ES-I3 (cell line): Measurements from ENCODE around the gene EDEM3.

Source experiments
- H3K36me3 ChIP-seq: 2 replicates; pipeline ENCODE4 v1.6.1; 2013; ENCODE audit warnings: mild to moderate bottlenecking, low read length, control low read depth, moderate library complexity; ENCODE audit not compliant: insufficient read depth
- H3K4me1 ChIP-seq: 2 replicates; pipeline ENCODE4 v1.6.1; 2013; ENCODE audit warnings: mild to moderate bottlenecking, control low read depth, low read length; ENCODE audit not compliant: insufficient read depth
- H3K9ac ChIP-seq: 2 replicates; pipeline ENCODE4 v1.6.1; 2013; ENCODE audit warnings: low read depth, mild to moderate bottlenecking, low read length, moderate library complexity
- H3K9me3 ChIP-seq: 2 replicates; pipeline ENCODE4 v1.6.1; 2013; ENCODE audit warnings: mild to moderate bottlenecking, low read length, moderate library complexity; ENCODE audit not compliant: control insufficient read depth, insufficient read depth

EDEM3 gene

GRCh38 chr1:184759112-184759511 lies 4.5 kb upstream of the EDEM3 start:
- Histone ChIP-seq H3K36me3 (no peaks in the 10 kb centered on the region), H3K4me1 (0 out of 2 replicates have a peak, but pooled peaks cover 17% of the 10 kb centered on the region), H3K9ac (no peak overlapping the region), H3K9me3 (no peaks in the 10 kb centered on the region; the same call in 1 of the 2 replicates)

GRCh38 chr1:184757891-184758290 lies 3.2 kb upstream of the EDEM3 start:
- H3K4me1 ChIP-seq = 0 out of 2 replicates have a peak, but pooled peaks cover 17% of the 10 kb centered on the region
- H3K9ac ChIP-seq = no peak overlapping the region
- H3K9me3 ChIP-seq = no peaks in the 10 kb centered on the region
- H3K36me3 ChIP-seq = no peaks in the 10 kb centered on the region

GRCh38 chr1:184757406-184757805 lies 2.7 kb upstream of the EDEM3 start:
- 0 out of 2 replicates have a peak, but pooled peaks cover 17% of the 10 kb centered on the region for H3K4me1 ChIP-seq

GRCh38 chr1:184755226-184756065 lies 788 bp upstream of the EDEM3 start:
- Histone ChIP-seq H3K4me1 (0 out of 2 replicates have a peak, but pooled peaks cover 14% of the 10 kb centered on the region), H3K9ac (peak overlapping the region; percentile 71), H3K9me3 (no peaks in the 10 kb centered on the region), H3K36me3 (no peaks in the 10 kb centered on the region)

More at GRCh38 chr1:184757406-184757805, 2.7 kb upstream of the EDEM3 start:
- no peaks in the 10 kb centered on the region for H3K9me3 ChIP-seq
- H3K36me3 ChIP-seq = no peaks in the 10 kb centered on the region
- H3K9ac ChIP-seq = no peak overlapping the region

- no peaks in the 10 kb centered on the region for H3K36me3 ChIP-seq
- H3K9ac ChIP-seq = peak overlapping the region; percentile 67
- H3K4me1 ChIP-seq = no peaks in the 10 kb centered on the region
- no peaks in the 10 kb centered on the region for H3K9me3 ChIP-seq
Measured at GRCh38 chr1:184753608-184754475, 816 bp downstream of the EDEM3 start.

- H3K4me1 ChIP-seq = no peaks in the 10 kb centered on the region
Measured at GRCh38 chr1:184753117-184753516, 1.5 kb downstream of the EDEM3 start.

GRCh38 chr1:184752656-184753055 lies 2.0 kb downstream of the EDEM3 start:
- H3K9me3 ChIP-seq = no peaks in the 10 kb centered on the region
- H3K36me3 ChIP-seq = no peaks in the 10 kb centered on the region
- no peak overlapping the region for H3K9ac ChIP-seq
- H3K4me1 ChIP-seq = no peaks in the 10 kb centered on the region

More at GRCh38 chr1:184753117-184753516, 1.5 kb downstream of the EDEM3 start:
- no peaks in the 10 kb centered on the region for H3K9me3 ChIP-seq
- H3K9ac ChIP-seq = no peak overlapping the region
- no peaks in the 10 kb centered on the region for H3K36me3 ChIP-seq

GRCh38 chr1:184748740-184749139 lies 5.9 kb downstream of the EDEM3 start:
- Histone ChIP-seq H3K4me1 (no peaks in the 10 kb centered on the region), H3K9ac (no peak overlapping the region), H3K36me3 (no peaks in the 10 kb centered on the region), H3K9me3 (no peaks in the 10 kb centered on the region)

- H3K9me3 ChIP-seq = no peaks in the 10 kb centered on the region
- H3K9ac ChIP-seq = no peak overlapping the region
- H3K36me3 ChIP-seq = no peaks in the 10 kb centered on the region
- 0 out of 2 replicates have a peak, but pooled peaks cover 4% of the 10 kb centered on the region for H3K4me1 ChIP-seq
Measured at GRCh38 chr1:184747089-184747955, 7.3 kb downstream of the EDEM3 start.

- no peaks in the 10 kb centered on the region for H3K9me3 ChIP-seq
- H3K9ac ChIP-seq = no peak overlapping the region
- H3K4me1 ChIP-seq = 0 out of 2 replicates have a peak, but pooled peaks cover 4% of the 10 kb centered on the region
- H3K36me3 ChIP-seq = no peaks in the 10 kb centered on the region
Measured at GRCh38 chr1:184745929-184746638, 8.6 kb downstream of the EDEM3 start.

GRCh38 chr1:184745110-184745509 lies 9.5 kb downstream of the EDEM3 start:
- Histone ChIP-seq H3K4me1 (0 out of 2 replicates have a peak, but pooled peaks cover 4% of the 10 kb centered on the region), H3K9ac (no peak overlapping the region), H3K36me3 (no peaks in the 10 kb centered on the region), H3K9me3 (no peaks in the 10 kb centered on the region)

GRCh38 chr1:184743062-184743756 lies 11.4 kb downstream of the EDEM3 start:
- no peaks in the 10 kb centered on the region for H3K9me3 ChIP-seq
- no peak overlapping the region for H3K9ac ChIP-seq
- 0 out of 2 replicates have a peak, but pooled peaks cover 4% of the 10 kb centered on the region for H3K4me1 ChIP-seq
- no peaks in the 10 kb centered on the region for H3K36me3 ChIP-seq

GRCh38 chr1:184740344-184740743 lies 14.3 kb downstream of the EDEM3 start:
- Histone ChIP-seq H3K36me3 (no peaks in the 10 kb centered on the region), H3K4me1 (0 out of 2 replicates have a peak, but pooled peaks cover 4% of the 10 kb centered on the region), H3K9ac (no peak overlapping the region), H3K9me3 (no peaks in the 10 kb centered on the region)
